NCI-H2029 treated with DMSO at 0.1 percent for 48 hours (cell line): ENCODE results near the gene ZNF213.
A peak's percentile ranks its signal among the peaks of the same experiment; 100 is the strongest.
"Not testable (repeated sequence)": the region's sequence is repeated elsewhere in the genome, so short reads cannot be mapped to it uniquely, and the experiment has no call there.

Experiments used
- DNase-seq: peaks from one replicate; lab custom pipeline; 2025; lab: John Stamatoyannopoulos, UW

ZNF213 gene

GRCh38 chr16:3148256-3149192 is 13.7 kb downstream of the ZNF213 start:
- DNase-seq, result no peak

DNA sequence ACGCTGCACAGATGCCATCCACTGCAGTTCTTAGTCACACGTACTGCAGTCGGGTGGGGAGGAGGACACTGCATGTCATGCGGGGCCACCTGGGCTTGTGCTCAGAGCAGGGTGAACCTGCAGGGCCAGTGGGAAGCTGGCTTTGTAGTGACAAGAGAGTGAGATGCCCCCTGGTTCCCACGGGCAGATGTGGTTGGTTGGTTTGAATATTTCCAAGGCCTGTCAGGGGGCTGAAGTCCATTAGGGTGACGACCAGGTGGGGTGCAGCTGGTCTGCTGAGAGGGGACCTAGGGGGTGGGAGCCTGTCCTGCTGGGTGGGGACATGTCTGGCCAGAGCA is 14.3 kb downstream of the ZNF213 start:
- DNase-seq, result no peak

GRCh38 chr16:3149630-3150345 is 15.0 kb downstream of the ZNF213 start:
- no peak for DNase-seq

- peak; percentile 80 for DNase-seq
Measured at GRCh38 chr16:3150346-3151218, 15.8 kb downstream of the ZNF213 start.

DNA sequence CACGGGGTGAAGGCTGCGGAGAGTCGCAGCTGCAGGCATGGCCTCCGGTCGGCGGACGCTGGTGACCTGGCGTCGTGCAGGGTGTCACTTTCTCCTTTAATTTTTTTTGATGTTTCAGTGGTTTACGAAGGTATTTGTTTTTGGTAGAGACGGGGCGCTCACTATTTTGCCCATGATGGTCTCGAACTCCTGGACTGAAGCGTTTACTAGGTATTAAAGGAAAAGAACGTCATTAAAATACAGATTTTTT is 17.1 kb downstream of the ZNF213 start:
- no peak for DNase-seq

DNA sequence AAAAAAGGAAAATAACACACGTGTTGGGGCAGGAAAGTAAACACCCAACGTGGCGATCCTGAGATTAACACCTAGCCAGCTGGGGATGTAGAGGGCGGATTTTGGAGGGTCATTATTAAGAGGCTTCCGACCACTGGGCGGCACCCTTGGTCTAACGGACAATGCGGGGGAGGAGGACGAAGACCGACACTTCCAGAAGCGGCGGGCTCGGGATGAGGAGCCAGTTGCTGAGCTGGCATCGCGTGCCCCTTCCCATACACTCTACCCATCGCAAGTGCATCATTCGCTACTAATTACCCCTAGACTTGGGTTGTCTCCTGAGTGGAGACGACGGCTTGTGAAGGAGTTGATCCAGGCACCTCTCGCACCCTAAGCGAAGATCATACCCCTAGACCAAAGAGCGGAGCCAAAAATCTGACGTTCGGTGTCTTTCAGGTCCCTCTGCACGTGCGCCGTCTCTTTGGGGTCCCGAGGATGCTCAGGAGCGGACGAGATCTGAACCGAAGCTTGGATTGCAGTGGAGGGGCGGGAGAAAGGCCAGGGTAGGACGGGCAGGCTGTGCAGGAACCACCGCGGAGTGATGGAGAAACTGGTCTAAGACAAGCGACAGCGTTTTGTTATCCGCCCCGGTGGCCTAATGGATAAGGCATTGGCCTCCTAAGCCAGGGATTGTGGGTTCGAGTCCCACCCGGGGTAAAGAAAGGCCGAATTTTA is 17.6 kb downstream of the ZNF213 start:
- peak; percentile 58 for DNase-seq

- no peak for DNase-seq
Measured at GRCh38 chr16:3152991-3153368, 18.2 kb downstream of the ZNF213 start.

GRCh38 chr16:3155181-3155580 is 20.4 kb downstream of the ZNF213 start:
- DNase-seq, result no peak

- DNase-seq, result no peak
Measured at GRCh38 chr16:3155972-3156371, 21.1 kb downstream of the ZNF213 start.

DNA sequence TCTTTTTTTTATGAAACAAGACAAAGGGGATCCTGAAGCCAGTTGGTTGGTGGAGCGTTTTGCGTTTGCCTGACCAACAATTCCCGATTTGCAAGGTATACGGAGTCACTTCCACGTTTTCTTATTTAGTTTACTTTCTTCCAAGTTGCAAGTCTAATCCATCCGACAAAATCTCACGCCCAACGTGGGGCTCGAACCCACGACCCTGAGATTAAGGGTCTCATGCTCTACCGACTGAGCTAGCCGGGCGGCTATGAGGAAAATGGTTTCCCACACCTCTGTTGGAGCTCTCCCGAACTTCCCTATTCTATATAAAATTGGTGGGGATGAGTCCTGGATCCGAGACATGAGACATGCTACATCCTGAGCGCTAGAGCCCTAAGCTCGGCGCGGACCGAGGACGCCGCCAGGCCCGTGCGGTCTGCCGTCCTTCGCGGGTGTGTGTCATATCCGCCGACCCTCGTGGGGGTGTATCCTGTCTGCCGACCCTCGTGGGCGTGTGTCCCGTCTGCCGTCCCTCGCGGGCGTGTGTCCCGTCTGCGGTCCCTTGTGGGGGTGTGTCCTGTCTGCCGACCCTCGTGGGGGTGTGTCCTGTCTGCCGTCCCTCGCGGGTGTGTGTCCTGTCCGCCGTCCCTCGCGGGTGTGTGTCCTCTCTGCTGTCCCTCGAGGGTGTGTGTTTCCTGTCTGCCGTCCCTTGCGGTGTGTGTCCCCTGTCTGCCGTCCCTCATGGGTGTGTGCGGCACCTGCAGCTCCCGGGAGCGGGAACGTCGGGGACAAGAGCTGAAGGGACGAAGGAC is 22.6 kb downstream of the ZNF213 start:
- no peak for DNase-seq

DNA sequence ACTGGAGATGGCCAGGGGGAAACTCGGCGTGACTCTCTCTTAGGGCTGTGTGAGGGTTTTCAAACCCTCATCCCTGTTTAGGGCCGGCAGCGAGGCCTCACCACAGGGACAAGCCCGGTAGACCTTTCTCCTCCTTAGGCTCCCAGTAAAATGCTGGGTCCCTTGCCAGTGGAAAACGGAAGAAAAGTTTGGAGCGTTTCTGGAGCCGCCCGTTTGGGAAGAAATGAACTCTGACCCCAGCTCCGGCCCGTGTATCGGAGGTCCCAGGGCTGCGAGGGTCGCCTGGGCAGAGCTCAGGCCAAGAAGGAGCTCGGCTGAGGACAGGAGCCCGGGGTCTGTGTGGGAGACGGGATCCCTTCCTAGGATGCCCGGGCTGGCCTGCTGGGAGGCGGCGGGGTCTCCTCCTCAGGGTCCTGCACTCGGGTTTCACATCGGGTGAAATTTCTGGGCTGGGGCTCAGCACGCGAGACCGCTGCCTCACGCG is 23.2 kb downstream of the ZNF213 start:
- no peak for DNase-seq

DNA sequence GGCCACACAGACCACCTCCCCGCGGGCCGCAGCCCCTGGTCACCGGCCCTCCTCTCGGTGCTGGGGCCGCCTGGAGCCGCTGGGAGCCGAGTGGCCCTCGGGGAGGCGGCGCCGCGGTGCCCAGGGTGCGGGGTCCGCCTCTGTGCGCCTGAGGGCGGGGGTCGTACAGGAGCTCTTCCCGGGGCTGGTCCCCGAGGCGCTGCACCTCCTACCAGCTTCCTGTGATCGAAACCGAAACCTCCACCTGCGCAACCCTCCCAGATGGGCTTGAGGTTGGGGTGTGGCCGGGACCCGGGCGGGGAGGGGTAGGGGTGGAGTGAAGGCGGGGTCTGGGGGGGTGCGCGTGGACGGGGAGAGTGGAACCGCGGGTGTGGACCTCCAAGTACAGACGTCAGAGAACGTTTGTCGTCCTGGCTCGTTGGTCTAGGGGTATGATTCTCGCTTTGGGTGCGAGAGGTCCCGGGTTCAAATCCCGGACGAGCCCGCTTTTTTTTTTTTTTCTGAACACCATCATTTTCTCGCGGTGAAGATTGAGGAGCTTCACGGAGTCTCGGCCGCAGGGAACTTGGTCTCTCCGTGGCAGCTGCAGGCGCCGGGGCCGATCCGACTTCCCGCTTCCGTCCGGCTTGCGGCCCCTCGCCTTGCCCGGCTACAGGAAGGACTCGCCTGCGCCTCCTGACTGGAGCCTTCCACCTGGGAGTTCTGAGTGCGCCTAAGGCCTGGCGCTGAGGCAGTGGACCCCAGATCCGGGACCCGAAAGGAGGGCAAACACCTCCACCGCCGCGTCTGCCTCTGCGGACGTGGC is 23.9 kb downstream of the ZNF213 start:
- DNase-seq, result no peak

DNA sequence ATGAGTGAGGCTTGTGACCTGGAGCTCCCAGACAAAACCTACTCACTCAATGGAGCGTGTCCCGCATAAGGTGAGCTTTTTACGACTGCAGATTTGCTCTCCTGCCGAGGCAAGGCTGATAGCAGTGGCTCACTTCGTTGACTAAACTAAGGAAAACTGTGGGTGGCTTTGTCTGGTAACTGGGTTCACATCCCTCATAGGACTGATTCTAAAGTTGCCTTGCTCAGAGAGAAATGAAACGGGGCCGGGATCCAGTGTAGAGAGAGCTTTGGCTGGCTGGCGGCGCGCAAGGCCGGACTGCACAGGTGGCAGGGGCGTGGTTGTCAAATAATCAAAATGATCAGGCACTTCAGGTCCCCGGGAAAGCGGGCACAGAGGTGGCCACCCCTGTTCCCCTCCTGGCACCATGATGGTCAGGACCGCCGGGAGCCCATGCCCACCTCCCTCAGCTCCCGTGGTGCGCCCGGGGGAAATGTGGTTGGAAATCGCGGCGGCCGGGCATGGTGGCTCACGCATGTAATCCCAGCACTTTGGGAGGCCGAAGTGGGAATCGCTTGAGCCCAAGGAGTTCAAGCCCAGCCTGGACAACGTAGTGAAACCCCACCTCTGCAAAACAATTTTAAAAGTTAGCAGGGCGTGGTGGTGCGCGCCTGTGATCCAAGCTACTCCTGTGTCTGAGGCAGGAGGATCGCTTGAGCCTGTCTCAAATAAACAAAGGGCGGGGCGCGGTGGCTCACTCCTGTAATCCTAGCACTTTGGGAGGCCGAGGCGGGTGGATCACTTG is 26.6 kb downstream of the ZNF213 start:
- no peak for DNase-seq

DNA sequence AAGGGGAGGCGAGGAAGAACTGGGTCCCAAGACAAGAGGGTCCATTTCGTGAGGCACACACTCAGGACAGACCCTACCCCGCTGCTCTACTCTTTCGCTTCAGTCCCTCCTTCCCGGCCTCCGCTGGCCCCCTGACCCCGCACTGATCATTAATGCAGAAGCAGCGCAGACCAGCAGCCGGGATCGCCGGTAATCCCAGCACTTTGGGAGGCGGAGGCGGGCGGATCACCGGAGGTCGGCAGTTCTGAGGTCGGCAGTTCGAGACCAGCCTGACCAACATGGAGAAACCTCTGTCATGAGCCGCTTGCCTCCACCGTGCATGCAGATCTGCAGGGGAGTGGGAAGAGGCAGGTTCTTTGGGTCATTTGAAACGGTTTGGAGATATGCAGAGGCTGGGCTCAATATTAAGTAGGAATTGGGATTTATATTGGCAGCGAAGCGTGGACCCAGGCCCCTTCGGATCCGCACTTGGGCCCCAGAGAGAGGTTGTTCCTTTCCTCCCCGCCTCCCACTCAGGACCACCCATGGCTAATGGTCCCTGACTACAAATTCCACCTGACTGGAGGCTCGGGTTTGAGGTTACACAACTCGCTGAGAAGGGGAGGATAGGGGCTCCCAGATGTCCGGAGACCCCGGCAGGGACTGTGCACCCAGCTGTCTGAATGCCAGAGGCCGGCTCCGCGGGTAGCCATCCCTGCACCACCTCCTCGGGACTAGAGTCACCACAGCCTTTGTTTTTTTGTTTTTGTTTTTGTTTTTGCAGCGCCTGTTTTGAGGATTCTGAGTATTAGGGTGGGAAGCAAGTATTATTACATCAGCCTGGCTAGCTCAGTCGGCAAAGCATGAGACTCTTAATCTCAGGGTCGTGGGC is 29.5 kb downstream of the ZNF213 start:
- DNase-seq, result no peak

- DNase-seq, result no peak
Measured at GRCh38 chr16:3165111-3165822, 30.4 kb downstream of the ZNF213 start.

GRCh38 chr16:3166505-3166886 is 31.7 kb downstream of the ZNF213 start:
- DNase-seq, result no peak

DNA sequence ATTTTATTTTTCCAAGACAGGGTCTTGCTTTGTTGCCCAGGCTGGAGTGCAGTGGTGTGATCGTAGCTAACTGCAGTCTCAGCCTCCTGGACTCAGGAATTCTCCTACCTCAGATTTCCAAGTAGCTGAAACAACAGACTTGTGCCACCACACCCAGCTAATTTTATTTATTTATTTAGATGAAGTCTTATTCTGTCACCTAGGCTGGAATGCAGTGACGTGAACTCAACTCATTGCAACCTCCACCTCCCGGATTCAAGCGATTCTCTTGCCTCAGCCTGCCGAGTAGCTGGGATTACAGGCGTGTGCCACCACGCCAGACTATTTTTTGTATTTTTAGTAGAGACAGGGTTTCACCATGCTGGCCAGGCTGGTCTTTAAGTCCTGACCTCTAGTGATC is 33.9 kb downstream of the ZNF213 start:
- not testable (repeated sequence) for DNase-seq
